NB4 (cell line): ENCODE measurements around the gene SFI1.

Experiments
- CTCF ChIP-seq: IDR thresholded peaks from one replicate; pipeline ENCODE4 v1.5.1; 2012; ENCODE audit warnings: low read depth, low read length
- MAX ChIP-seq: IDR thresholded peaks from 2 replicates; pipeline ENCODE4 v1.6.1; 2011; ENCODE audit warnings: low read depth, low read length
- MYC ChIP-seq: IDR thresholded peaks from 2 replicates; pipeline ENCODE4 v1.6.1; 2011; ENCODE audit warnings: low read depth, low read length
- POLR2A ChIP-seq: IDR thresholded peaks from 2 replicates; pipeline ENCODE4 v1.6.1; 2011; ENCODE audit warnings: mild to moderate bottlenecking; ENCODE audit not compliant: insufficient read length; ENCODE audit errors: extremely low read depth

- TF ChIP-seq CTCF (no peak), POLR2A (no peak), MYC (no peak), MAX (no peak)
Observed at GRCh38 chr22:31629741-31630184, 133.4 kb downstream of the SFI1 start.
